Posterior cingulate gyrus (tissue), 11 donors: ENCODE results near the gene UBE4B.
"Not testable (repeated sequence)": the region's sequence is repeated elsewhere in the genome, so short reads cannot be mapped to it uniquely, and the experiment has no call there.

Experiments used
- DNase-seq, 10 donors: peaks; one replicate each; pipeline versions ENCODE4 v3.0.0 to v3.0.0-alpha.2; 2020 to 2021; ENCODE audit warnings: mixed read lengths in 3 of 10
- intact Hi-C: fragments of 100-400 bp; cut with DNase I; formaldehyde crosslinking; loops from one replicate; pipeline ENCODE4 v1.15.1; 2023

UBE4B gene

DNA sequence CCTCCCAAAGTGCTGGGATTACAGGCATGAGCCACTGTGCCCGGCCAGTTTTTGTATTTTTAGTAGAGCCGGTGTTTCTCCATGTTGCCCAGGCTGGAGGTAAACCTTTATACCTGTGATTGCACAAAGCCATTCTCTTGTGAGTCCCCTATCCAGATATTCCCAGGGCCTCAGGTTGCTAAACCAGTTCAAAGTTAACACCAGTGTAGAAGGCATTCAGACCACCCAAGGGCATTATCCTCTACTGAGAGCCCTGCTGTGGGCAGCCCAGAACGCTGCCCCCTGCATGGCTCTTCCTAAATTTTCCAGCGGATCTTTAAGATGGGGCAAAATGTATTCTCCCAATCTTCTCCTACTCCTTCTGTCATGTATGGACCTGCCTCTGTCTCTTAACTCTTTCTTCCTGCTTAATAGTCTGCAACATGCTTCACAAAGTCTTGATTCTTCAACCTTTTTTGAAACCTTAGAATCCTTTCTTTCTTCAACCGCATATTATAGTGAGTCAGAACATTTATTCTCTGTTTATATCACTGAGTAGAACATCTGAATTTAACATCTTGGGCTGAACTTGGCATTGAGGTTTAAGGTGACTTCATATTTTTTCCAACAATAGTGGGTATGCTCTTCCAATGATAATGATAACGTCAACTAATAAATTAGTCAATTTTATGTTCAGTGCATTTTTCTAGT lies 36.0 kb downstream of the UBE4B start:
- intact Hi-C loops = no loop called here
- no peak for DNase-seq

DNA sequence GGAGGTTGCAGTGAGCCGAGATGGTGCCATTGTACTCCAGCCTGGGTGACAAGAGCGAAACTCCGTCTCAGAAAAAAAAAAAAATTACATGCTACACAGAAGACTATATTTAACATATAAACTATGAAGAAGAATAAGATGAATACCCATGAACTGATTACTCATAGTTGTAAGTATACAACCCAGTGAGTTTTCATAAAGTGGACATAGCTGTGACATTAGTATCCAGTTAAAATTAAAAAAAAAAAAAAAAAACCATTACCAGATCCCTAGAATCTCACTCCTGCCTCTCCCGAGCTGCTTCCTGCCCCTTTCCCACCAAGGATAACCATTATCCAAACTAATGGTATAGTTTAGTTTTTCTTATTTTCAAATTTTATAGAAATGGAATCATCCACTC lies 37.4 kb downstream of the UBE4B start:
- intact Hi-C loops = no loop called here
- DNase-seq = no peak

DNA sequence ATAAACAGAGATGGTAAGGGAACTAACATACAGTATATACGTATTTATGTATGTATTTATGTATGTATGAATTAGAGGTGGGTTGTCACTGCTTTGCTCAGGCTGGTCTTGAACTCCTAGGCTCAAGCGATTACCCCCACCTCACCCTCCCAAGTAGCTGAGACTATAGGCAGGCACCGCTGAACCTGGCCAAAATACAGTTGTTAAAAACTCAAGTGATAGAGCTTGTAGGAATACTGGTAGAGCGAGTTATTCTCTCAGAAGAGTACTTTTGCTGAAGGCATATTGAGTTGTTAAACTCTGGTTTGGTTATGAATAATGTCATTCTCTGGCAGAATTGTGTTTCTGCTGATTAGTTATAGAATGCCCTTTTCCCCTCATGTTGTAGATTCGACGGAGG lies 38.9 kb downstream of the UBE4B start:
- intact Hi-C loops = no loop called here
- DNase-seq = no peak

DNA sequence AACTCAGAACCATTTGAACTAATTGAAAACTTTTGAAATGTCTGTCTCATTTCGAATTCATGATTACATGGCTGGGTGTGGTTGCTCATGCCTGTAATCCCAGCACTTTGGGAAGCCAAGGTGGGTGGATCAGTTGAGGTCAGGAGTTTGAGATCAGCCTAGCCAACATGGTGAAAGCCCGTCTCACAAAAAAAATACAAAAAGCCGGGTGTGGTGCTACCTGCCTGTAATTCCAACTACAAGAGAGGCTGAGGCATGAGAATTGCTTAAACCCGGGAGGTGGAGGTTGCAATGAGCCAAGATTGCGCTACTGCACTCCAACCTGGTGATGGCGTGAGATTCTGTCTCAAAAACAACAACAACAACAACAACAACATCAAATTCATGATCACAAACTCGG lies 40.6 kb downstream of the UBE4B start:
- intact Hi-C loops = not testable (repeated sequence)

DNA sequence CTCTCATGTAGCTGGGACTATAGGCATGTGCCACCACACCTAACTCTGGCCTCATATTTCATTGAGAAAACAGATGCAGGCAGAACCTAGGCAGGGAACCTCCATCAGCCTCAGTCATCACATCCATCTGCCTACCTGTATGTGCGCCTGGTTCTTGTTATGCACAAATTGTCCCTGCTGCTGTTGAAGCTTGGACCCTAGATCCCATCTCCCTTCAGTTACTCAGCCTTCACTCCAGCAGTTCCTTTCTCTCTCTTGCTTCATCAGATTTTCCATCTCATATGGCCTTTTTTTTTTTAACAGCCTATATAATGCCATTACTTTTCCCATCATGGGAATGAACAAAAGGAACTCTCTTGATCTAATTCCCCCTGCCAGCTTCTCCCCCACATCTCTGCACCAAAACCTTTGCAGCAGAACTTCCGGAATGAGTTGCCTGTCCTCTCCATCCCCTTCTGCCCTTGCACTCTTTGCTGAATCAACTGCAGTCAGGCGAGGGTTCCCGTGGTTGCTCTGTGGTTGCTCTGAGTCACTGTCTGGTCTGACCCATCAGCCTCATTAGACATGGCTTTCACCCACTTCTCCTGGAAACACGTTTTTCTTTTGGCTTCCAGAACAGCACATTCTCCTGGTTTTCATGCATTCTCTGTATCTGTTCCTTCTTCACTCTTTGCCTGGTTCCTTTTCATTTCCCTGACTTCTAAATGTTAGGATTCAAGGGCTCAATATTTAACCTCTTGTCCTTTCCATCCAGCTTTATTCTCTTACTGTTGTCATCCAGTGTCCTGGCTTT lies 41.5 kb downstream of the UBE4B start:
- intact Hi-C loops = no loop called here
- DNase-seq = peak in 6 of 10 donors; percentile 15 to 92 (median 56)

More for the DNA sequence above, 40.6 kb downstream of the UBE4B start:
- DNase-seq = not testable (repeated sequence)

DNA sequence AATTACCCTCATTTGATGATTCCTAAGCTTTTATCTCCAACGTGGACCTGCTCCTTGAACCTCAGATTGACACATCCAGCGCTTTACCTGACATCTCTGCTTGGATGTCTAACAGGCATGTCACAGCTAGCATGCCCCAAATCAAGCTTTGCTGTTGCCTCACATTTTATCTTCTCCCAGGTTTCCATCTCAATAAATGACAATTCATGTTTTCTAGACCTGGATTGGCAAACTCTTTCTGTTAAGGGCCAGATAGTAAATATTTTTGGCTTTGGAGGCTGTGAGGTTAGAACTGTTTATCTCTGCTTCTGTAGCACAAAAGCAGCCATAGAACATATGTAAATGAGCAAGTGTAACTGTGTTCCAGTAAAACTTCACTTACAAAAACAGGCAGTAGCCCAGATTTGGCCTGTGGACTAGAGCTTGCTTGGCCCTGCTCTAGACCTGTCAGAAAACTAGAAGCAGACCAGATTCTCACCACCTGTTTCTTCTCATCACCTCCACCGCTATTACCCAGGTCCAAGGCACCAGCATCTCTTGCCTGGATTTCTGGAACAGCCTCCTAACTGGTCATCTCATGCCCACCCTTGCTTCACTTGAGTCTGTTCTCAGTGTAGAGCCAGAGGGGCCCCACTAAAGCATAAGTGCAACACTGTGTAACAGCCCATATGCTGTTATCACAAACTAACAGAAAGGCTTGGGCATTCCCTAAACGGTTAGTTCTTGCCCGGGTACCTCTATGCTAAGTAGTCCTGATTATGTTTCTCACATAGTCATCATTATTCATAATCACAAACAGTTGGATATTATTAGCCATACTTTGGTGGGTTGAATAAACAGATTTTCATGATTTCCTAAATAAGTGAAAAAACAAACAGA lies 42.3 kb downstream of the UBE4B start:
- intact Hi-C loops = no loop called here
- DNase-seq = peak in 1 of 10 donors; percentile 28

DNA sequence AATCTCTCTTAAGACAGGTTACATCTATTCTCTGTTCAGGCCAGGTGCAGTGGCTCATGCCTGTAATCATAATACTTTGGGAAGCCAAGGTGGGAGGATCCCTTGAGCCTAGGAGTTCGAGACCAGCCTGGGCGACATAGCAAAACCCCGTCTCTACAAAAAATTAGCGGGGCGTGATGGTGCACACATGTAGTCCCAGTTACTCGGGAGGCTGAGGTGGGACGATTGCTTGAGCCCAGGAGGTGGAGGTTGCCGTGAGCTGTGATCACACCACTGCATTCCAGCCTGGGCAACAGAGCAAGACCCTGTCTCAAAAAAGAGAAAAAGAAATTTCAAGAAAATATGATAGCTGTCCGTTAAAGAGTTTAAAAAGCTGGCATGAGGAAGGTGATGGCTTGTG lies 43.0 kb downstream of the UBE4B start:
- peak in 1 of 10 donors; percentile 60 for DNase-seq
- intact Hi-C loops = no loop called here

DNA sequence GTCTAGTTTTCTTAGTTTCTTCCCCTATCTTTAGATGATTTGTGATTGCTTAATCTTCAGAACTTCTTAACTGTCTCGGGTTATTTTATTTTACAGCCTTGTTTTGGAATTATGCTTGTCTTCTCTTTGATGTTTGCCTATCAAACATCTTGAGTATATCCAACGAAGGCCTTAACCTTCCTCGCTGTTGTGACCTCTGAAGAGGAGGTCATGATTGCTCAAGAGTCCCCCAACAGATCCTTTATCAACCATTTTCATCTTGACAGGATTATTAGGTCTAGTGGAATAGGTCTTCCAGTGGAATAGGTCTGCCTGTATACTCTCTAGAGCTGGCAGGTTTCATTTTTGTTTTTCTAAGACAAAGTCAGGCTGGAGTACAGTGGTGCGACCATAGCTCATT lies 45.7 kb downstream of the UBE4B start:
- no peak for DNase-seq
- intact Hi-C loops = no loop called here

DNA sequence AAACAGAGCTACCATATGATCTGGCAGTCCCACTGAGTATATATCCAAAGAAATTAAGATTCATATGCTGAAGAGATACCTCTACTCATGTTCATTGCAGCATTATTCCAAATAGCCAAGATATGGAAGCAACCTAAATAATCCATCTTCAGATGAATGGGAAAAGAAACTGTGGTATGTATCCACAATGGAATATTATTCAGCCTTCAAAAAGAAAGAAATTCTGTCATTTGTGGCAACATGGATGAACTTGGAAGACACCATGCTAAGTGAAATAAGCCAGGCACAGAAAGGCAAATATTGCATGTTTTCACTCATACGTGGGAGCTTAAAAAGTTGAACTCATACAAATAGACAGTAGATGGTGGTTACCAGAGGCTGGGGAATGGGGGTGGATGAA lies 47.8 kb downstream of the UBE4B start:
- DNase-seq = no peak
- intact Hi-C loops = no loop called here

DNA sequence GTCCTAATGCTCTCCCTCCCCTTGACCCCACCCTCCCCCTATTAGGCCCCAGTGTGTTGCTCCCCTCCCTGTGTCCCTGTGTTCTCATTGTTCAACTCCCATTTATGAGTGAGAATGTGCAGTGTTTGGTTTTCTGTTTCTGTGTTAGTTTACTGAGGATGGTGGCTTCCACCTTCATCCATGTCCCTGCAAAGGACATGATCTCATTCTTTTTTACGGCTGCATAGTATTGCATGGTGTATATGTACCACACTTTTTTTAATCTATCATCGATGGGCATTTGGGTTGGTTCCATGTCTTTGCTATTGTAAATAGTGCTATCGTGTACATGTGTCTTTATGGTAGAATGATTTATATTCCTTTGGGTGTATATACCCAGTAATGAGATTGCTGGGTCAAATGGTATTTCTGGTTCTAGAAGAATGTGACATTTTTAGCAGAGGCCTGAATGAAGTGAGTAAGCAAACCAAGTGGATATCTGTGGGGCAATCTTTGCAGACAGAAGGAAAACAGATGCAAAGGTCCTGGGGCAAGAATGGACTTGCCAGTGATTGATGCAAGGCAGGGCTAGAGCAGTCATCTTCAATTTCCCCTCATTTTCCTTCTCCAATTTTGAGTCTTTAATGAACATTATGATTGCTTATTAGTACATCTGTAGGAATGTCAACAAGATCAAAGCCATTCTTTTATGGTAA lies 50.2 kb downstream of the UBE4B start:
- DNase-seq = no peak
- intact Hi-C loops = no loop called here

DNA sequence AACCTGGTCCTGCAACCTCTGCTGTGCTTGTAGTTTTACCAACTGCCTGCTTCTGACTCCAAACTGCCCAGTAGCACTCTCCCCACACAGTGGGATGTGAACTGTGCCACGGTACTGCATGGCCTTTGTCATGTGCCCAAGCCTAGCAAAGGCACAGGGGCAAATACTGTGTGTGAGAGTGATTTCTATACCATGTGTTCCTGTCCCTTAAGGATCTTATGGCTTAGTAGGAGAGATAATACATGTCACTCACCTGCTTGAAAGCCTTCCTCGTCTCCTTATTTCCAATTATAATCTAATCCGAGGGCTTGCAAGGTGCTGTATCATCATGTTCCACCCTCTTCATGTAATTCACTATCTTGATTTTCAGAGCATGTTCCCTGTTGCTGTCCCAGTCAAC lies 51.3 kb downstream of the UBE4B start:
- intact Hi-C loops = no loop called here

DNA sequence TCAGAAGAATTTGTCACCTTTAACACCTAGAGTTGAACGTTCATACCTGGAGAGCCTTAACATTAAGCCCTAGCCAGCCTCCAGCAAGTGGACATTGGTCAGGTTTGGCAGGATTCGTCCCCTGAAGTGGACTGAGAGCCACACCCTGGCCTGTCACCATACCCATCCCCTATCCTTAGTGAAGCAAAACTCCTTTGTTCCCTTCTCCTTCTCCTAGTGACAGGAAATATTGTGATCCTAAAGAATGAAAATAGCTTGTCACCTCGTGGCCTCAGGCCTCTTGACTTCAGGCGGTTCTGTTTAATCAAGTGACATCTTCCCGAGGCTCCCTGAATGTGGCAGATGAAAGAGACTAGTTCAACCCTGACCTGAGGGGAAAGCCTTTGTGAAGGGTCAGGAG lies 52.3 kb downstream of the UBE4B start:
- DNase-seq = no peak
- intact Hi-C loops = no loop called here

More for the DNA sequence above, 51.3 kb downstream of the UBE4B start:
- peak in 1 of 10 donors; percentile 24 for DNase-seq

DNA sequence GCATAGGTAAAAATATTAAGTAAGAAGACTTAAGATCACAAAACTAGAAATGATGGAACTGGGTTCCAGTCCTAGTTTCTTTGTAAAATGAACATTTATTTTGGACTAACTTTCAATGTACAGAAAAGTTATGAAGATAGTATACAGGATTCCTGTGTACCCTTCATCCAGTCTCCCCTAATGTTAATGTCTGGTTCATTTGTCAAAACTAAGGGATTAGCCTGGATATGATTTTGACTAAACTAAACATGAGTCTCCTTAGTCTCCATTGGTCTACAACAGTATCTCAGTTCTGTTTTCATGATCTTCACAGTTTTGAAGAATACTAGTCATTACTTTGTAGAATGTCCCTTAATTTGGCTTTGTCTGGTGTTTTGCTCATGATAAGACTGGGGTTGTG lies 54.5 kb downstream of the UBE4B start:
- DNase-seq = no peak
- intact Hi-C loops = no loop called here

DNA sequence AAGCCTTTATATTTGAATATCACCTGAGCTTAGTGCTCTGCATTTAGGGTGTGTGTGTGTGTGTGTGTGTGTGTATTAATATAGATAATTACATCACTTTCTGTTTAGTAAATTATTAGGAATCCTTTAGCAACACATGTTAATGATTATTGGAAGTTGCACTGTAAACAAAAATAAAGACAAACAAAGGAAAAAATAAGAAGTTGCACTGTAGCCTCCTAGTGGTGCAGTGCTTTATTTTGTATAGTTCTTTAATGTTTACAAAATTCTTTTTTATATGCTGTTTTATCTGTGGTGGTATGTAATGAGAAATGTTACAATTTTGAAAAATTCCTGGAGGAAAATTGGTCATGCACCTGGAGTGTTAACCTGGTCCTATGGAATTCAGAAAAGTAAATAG lies 69.2 kb downstream of the UBE4B start:
- DNase-seq = no peak
- intact Hi-C loops = no loop called here

DNA sequence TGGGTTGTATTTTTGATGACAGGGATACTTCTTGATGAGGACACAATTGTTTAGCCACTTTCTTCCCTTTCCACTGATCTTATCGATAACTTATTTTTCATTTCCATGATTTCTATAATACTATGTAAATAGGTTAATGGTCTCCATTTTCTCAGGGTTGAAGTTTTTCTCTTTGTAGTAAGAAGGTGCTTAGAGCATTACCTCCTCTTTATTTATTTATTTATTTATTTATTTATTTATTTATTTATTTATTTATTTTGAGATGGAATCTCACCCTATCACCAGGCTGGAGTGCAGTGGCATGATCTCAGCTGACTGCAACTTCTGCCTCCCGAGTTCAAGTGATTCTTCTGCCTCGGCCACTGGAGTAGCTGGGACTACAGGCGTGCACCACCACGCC lies 70.4 kb downstream of the UBE4B start:
- intact Hi-C loops = no loop called here
- DNase-seq = no peak

DNA sequence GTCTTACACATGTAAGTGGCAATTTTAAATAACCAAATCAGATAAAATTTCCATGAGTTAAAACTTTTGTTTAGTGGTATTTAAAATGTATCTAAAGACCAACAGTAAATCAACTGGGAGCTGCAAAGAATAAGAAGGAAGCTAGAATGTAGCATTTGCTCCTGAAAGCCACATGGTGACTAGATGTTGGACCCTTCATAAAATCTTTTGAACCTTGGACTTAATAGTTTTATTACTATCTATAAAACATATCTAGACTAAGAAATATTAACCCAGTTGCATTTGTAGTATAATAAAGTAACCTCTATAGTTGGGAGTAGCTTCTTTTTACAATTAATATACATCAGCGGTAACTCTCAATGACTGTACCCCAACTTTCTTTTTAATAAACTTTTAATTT lies 72.1 kb downstream of the UBE4B start:
- intact Hi-C loops = loop anchor here (5.0 kb wide), 1 partner anchor 73 kb away; the partner anchor contains the start of gene UBE4B
- no peak for DNase-seq

DNA sequence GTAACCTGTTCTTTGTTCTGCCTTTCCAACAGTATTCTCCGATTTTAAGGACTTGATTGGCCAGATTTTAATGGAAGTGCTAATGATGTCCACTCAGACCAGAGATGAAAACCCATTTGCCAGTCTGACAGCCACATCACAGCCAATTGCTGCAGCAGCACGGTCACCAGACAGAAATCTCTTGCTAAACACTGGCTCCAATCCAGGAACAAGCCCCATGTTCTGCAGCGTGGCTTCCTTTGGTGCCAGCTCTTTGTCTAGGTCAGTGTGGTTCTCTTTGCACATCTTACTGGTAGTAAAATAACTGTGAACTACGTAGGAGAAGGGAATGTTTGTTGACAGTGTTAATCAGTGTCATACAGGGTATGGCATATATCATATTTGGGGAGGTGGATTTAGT lies 72.7 kb downstream of the UBE4B start:
- peak in 8 of 10 donors; percentile 13 to 88 (median 43) for DNase-seq
- intact Hi-C loops = loop anchor here (5.0 kb wide), 1 partner anchor 73 kb away; the partner anchor contains the start of gene UBE4B

DNA sequence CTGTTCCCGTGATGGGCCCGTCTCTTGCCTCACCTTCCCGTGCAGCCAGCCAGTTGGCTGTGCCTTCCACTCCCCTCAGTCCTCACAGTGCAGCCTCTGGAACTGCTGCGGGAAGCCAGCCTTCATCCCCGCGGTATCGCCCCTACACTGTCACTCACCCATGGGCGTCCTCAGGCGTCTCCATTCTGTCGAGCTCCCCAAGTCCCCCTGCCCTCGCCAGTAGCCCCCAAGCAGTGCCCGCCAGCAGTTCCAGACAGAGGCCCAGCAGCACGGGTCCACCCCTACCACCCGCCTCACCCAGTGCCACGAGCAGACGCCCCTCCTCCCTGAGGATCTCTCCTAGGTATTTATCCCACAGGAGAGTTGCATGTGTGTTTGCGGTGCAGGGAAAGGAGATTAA lies 73.5 kb downstream of the UBE4B start:
- intact Hi-C loops = loop anchor here (5.0 kb wide), 1 partner anchor 74 kb away; the partner anchor contains the start of gene UBE4B
- peak in 2 of 10 donors; percentile 40 to 56 for DNase-seq

DNA sequence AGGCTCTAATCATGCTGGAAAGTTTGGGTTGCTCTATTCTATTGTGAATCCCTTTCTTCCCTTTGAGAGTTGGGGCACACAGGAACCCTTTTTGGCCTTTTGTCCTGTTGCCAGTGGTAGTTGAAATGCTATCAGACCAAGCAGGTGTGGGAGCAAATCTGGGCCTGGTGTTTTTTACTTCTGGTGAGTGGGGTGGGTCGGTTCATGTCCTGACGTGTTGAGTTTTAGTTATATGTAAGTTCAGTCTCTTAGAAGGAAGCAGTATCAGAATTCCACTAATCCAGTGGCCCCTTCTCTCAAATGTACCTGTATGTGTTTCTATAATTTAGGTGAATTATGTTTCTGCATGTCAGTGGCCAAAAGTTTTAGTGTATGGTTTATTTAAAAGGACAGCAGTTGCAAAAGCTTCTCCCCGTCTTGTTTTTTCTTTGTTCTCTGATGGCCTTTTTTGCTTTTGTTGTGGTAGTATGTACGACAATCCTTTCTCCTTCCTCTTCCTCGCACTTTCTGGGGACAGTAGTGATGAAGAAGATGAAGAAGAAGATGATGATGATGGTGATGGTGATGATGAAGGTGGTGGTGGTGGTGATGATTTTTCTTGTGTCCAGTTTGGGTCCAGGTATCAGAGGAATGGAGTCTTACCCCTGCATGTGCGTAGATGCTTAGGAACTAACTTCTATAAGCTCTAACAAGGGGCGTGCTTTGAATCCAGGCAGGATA lies 74.2 kb downstream of the UBE4B start:
- intact Hi-C loops = loop anchor here (5.0 kb wide), 1 partner anchor 75 kb away; the partner anchor contains the start of gene UBE4B
- DNase-seq = no peak
